HEK293 (cell line): ENCODE measurements around the gene CNST.

ENCODE experiments used
- CTCF ChIA-PET: fragments of 350-600 bp; formaldehyde crosslinking; extraction: SDS; loops from one replicate; lab custom pipeline; 2021; ENCODE audit warnings: antibody characterized with exemption; lab: Yijun Ruan, JAX
- POLR2A ChIA-PET: fragments of 300-600 bp; formaldehyde crosslinking; extraction: SDS; loops from one replicate; lab custom pipeline; 2020; ENCODE audit warnings: antibody characterized with exemption, inconsistent platforms; lab: Yijun Ruan, JAX
- H3K27ac ChIP-seq: fragments of 200-500 bp; sonication (Bioruptor generic); 2 replicates; pipeline ENCODE4 v1.5.1; 2014; ENCODE audit warnings: low read depth, low read length, control low read depth, inconsistent platforms; ENCODE audit errors: extremely low read depth
- H3K36me3 ChIP-seq, 2 experiments: fragments of 200-500 bp in 1 of 2; sonication (Bioruptor generic) in 1 of 2; 1 replicate in 1 of 2; 2 replicates in 1 of 2; pipeline ENCODE4 v1.5.1; 2014 to 2017; ENCODE audit warnings: inconsistent platforms in 2 of 2, low read length in 2 of 2; ENCODE audit not compliant: control insufficient read depth in 2 of 2, insufficient read depth in 1 of 2
- H3K4me1 ChIP-seq: fragments of 200-500 bp; sonication (Bioruptor generic); 2 replicates; pipeline ENCODE4 v1.5.1; 2014; ENCODE audit warnings: mild to moderate bottlenecking, low read length, inconsistent platforms; ENCODE audit not compliant: control insufficient read depth, insufficient read depth
- H3K4me3 ChIP-seq: 2 replicates; pipeline ENCODE4 v1.5.1; 2011; ENCODE audit warnings: low read depth, mild to moderate bottlenecking, control low read depth, low read length, moderate library complexity
- H3K9me3 ChIP-seq: fragments of 200-500 bp; sonication (Bioruptor generic); 2 replicates; pipeline ENCODE4 v1.5.1; 2014; ENCODE audit warnings: low read depth, low read length, inconsistent platforms; ENCODE audit not compliant: control insufficient read depth, insufficient read depth
- BCL11A ChIP-seq: fragments of 450-650 bp; formaldehyde crosslinking; IDR thresholded peaks from 2 replicates; pipeline ENCODE4 v1.5.1; 2016; ENCODE audit warnings: low read depth, missing biosample characterization, missing genetic modification characterization
- BCL6B ChIP-seq: fragments of 450-650 bp; formaldehyde crosslinking; IDR thresholded peaks from 2 replicates; pipeline ENCODE4 v1.5.1; 2017; ENCODE audit warnings: missing biosample characterization, missing genetic modification characterization
- CTCF ChIP-seq: fragments of 450-650 bp; formaldehyde crosslinking; IDR thresholded peaks from 2 replicates; pipeline ENCODE4 v1.5.1; 2016; ENCODE audit warnings: missing biosample characterization, missing genetic modification characterization
- EGR2 ChIP-seq: fragments of 450-650 bp; formaldehyde crosslinking; IDR thresholded peaks from 2 replicates; pipeline ENCODE4 v1.5.1; 2016; ENCODE audit warnings: low read depth, missing biosample characterization, missing genetic modification characterization
- GLIS1 ChIP-seq: fragments of 450-650 bp; formaldehyde crosslinking; IDR thresholded peaks from 2 replicates; pipeline ENCODE4 v1.5.1; 2016; ENCODE audit warnings: missing biosample characterization, missing genetic modification characterization
- GLIS2 ChIP-seq: fragments of 450-650 bp; formaldehyde crosslinking; IDR thresholded peaks from 2 replicates; pipeline ENCODE4 v1.5.1; 2016; ENCODE audit warnings: missing biosample characterization, missing genetic modification characterization
- KLF16 ChIP-seq: fragments of 450-650 bp; formaldehyde crosslinking; IDR thresholded peaks from 2 replicates; pipeline ENCODE4 v1.5.1; 2017; ENCODE audit warnings: missing biosample characterization, missing genetic modification characterization
- KLF9 ChIP-seq: fragments of 450-650 bp; formaldehyde crosslinking; IDR thresholded peaks from 2 replicates; pipeline ENCODE4 v1.5.1; 2016; ENCODE audit warnings: missing biosample characterization, missing genetic modification characterization, low read depth
- REST ChIP-seq: fragments of 450-650 bp; formaldehyde crosslinking; IDR thresholded peaks from 2 replicates; pipeline ENCODE4 v1.5.1; 2016; ENCODE audit warnings: missing biosample characterization, missing genetic modification characterization
- WT1 ChIP-seq: fragments of 450-650 bp; formaldehyde crosslinking; IDR thresholded peaks from 2 replicates; pipeline ENCODE4 v1.5.1; 2016; ENCODE audit warnings: missing biosample characterization, missing genetic modification characterization
- ZBTB44 ChIP-seq: fragments of 450-650 bp; IDR thresholded peaks from 2 replicates; pipeline ENCODE4 v1.5.1; 2018; ENCODE audit warnings: missing biosample characterization, mild to moderate bottlenecking, missing genetic modification characterization
- ZBTB49 ChIP-seq: fragments of 450-650 bp; formaldehyde crosslinking; IDR thresholded peaks from 2 replicates; pipeline ENCODE4 v1.5.1; 2016; ENCODE audit warnings: missing biosample characterization, missing genetic modification characterization, low read depth
- ZBTB8A ChIP-seq: fragments of 450-650 bp; formaldehyde crosslinking; IDR thresholded peaks from 2 replicates; pipeline ENCODE4 v1.5.1; 2016; ENCODE audit warnings: missing biosample characterization, missing genetic modification characterization
- ZNF132 ChIP-seq: fragments of 450-650 bp; formaldehyde crosslinking; IDR thresholded peaks from 2 replicates; pipeline ENCODE4 v1.5.1; 2017; ENCODE audit warnings: missing biosample characterization, missing genetic modification characterization, borderline replicate concordance
- ZNF175 ChIP-seq: fragments of 450-650 bp; formaldehyde crosslinking; IDR thresholded peaks from 2 replicates; pipeline ENCODE4 v1.5.1; 2016; ENCODE audit warnings: missing biosample characterization, missing genetic modification characterization
- ZNF274 ChIP-seq, 2 experiments: fragments of 200-500 bp in 1 of 2; fragments of 450-650 bp in 1 of 2; sonication (Bioruptor generic) in 1 of 2; formaldehyde crosslinking in 1 of 2; IDR thresholded peaks; 2 replicates each; pipeline versions ENCODE4 v1.5.1 to v1.6.1; 2014 to 2016; ENCODE audit warnings: borderline replicate concordance in 1 of 2, inconsistent platforms in 1 of 2, low read length in 1 of 2, missing biosample characterization in 1 of 2, missing genetic modification characterization in 1 of 2
- ZNF311 ChIP-seq: fragments of 450-650 bp; formaldehyde crosslinking; IDR thresholded peaks from 2 replicates; pipeline ENCODE4 v1.5.1; 2017; ENCODE audit warnings: missing biosample characterization, missing genetic modification characterization, borderline replicate concordance
- ZNF416 ChIP-seq: fragments of 450-650 bp; formaldehyde crosslinking; IDR thresholded peaks from 2 replicates; pipeline ENCODE4 v1.5.1; 2016; ENCODE audit warnings: missing biosample characterization, missing genetic modification characterization
- ZNF560 ChIP-seq: fragments of 450-650 bp; formaldehyde crosslinking; IDR thresholded peaks from 2 replicates; pipeline ENCODE4 v1.5.1; 2017; ENCODE audit warnings: missing biosample characterization, missing genetic modification characterization, borderline replicate concordance
- ZNF621 ChIP-seq: fragments of 450-650 bp; formaldehyde crosslinking; IDR thresholded peaks from 2 replicates; pipeline ENCODE4 v1.5.1; 2017; ENCODE audit warnings: missing biosample characterization, missing genetic modification characterization
- ZNF701 ChIP-seq: fragments of 450-650 bp; formaldehyde crosslinking; IDR thresholded peaks from 2 replicates; pipeline ENCODE4 v1.5.1; 2016; ENCODE audit warnings: missing biosample characterization, missing genetic modification characterization
- ZNF785 ChIP-seq: fragments of 450-650 bp; formaldehyde crosslinking; IDR thresholded peaks from 2 replicates; pipeline ENCODE4 v1.5.1; 2016; ENCODE audit warnings: missing biosample characterization, missing genetic modification characterization
- ZNF792 ChIP-seq: fragments of 450-650 bp; formaldehyde crosslinking; IDR thresholded peaks from 2 replicates; pipeline ENCODE4 v1.5.1; 2016; ENCODE audit warnings: missing biosample characterization, missing genetic modification characterization
- ZSCAN18 ChIP-seq: fragments of 450-650 bp; formaldehyde crosslinking; IDR thresholded peaks from 2 replicates; pipeline ENCODE4 v1.5.1; 2016; ENCODE audit warnings: missing biosample characterization, missing genetic modification characterization

CNST gene

GRCh38 chr1:246544001-246544400 lies 22.3 kb upstream of the CNST start:
- Histone ChIP-seq H3K4me1 (no peaks in the 10 kb centered on the region), H3K36me3 (peaks cover 0 to 38% of the 10 kb centered on the region in 2 experiments; a peak in 2 of 3 replicates), H3K4me3 (no peak overlapping the region), H3K27ac (no peak overlapping the region), H3K9me3 (no peaks in the 10 kb centered on the region)
- CTCF ChIA-PET: interaction anchor here (1.4 kb wide), 1 partner anchor 46 kb away, joined by 3 read pairs; no protein-coding TSS in a partner anchor
- TF ChIP-seq BCL6B (tag by site-specific recombination): no peak
- no peak for TF ChIP-seq ZNF175 (tag by site-specific recombination)
- TF ChIP-seq ZNF621 (tag by site-specific recombination): no peak
- no peak for TF ChIP-seq ZNF311 (tag by site-specific recombination)
- no peak for TF ChIP-seq ZBTB49
- TF ChIP-seq ZNF785 (tag by site-specific recombination): no peak
- no peak for TF ChIP-seq CTCF (tag by site-specific recombination)
- no peak for TF ChIP-seq KLF9 (tag by site-specific recombination)
- no peak for TF ChIP-seq GLIS2 (tag by site-specific recombination)
- no peak for TF ChIP-seq ZNF416 (tag by site-specific recombination)
- TF ChIP-seq WT1: no peak
- POLR2A ChIA-PET: no interaction called here

GRCh38 chr1:246549665-246550064 lies 16.6 kb upstream of the CNST start:
- H3K4me1 ChIP-seq: no peaks in the 10 kb centered on the region
- no peak overlapping the region for H3K4me3 ChIP-seq
- peaks cover 0 to 41% of the 10 kb centered on the region in 2 experiments; a peak in 2 of 3 replicates for H3K36me3 ChIP-seq
- ChIA-PET POLR2A (no interaction called here), CTCF (no interaction called here)
- no peaks in the 10 kb centered on the region for H3K9me3 ChIP-seq
- H3K27ac ChIP-seq: no peak overlapping the region
- no peak for TF ChIP-seq ZNF560 (tag by site-specific recombination)
- TF ChIP-seq ZSCAN18 (tag by site-specific recombination): no peak
- no peak for TF ChIP-seq ZBTB8A (tag by site-specific recombination)
- TF ChIP-seq ZNF274 (IDR thresholded peaks at IDR 0.05; ENCODE audit: low read length): no peak
- no peak for TF ChIP-seq ZNF274 (tag by site-specific recombination; IDR thresholded peaks at IDR 0.05; ENCODE audit: borderline replicate concordance)
- no peak for TF ChIP-seq GLIS1 (tag by site-specific recombination)
- no peak for TF ChIP-seq ZNF701 (tag by site-specific recombination)
- no peak for TF ChIP-seq KLF16 (tag by site-specific recombination)
- no peak for TF ChIP-seq ZNF792 (tag by site-specific recombination)
- no peak for TF ChIP-seq EGR2 (tag by site-specific recombination)
- TF ChIP-seq ZNF132: no peak
- TF ChIP-seq BCL11A (tag by site-specific recombination): no peak
- no peak for TF ChIP-seq REST (tag by site-specific recombination)
- no peak for TF ChIP-seq ZBTB44
